Measurements from ENCODE around the gene ARPC2. TPM values are rescaled to one million over a fixed set of nuclear protein-coding genes. Genes with fewer than 3 reads are reported as not detected.

ARPC2 gene
- total RNA-seq, 1 experiment from 2014 or later: 187 TPM

- Histone ChIP-seq H3K4me2 (ENCODE audit: low read length) (no peak overlapping the region), H3K9me2 (ENCODE audit: insufficient read depth) (no peaks in the 10 kb centered on the region), H3K9me3 (ENCODE audit: control insufficient read depth in 1 of 2, insufficient read depth in 1 of 2, low read depth in 1 of 2, low read length in 2 of 2) (no peaks in the 10 kb centered on the region), H3K4me1 (ENCODE audit: control insufficient read depth in 1 of 2, insufficient read depth in 2 of 2, low read length in 2 of 2) (peaks cover 0 to 5% of the 10 kb centered on the region in 2 experiments; a peak in 1 of 4 replicates), H4K20me1 (ENCODE audit: insufficient read depth) (no peaks in the 10 kb centered on the region), H3K27me3 (ENCODE audit: insufficient read depth, low read length) (no peaks in the 10 kb centered on the region), H3K9ac (ENCODE audit: low read length) (no peak overlapping the region), H3K36me3 (ENCODE audit: control insufficient read depth in 1 of 2, insufficient read depth in 2 of 2, low read length in 2 of 2) (peaks cover 28 to 29% of the 10 kb centered on the region in 2 experiments; a peak in 3 of 4 replicates), H3K79me2 (ENCODE audit: insufficient read depth, low read length) (no peaks in the 10 kb centered on the region), H2AFZ (ENCODE audit: low read depth, low read length, poor library complexity, severe bottlenecking) (no peak overlapping the region), H3K4me3 (replicated peaks in 1 of 2; ENCODE audit: low read depth in 1 of 2, low read length in 2 of 2) (no peak overlapping the region), H3K27ac (ENCODE audit: low read depth, low read length) (0 out of 2 replicates have a peak overlapping the region, but pooled peaks have one; percentile 19)
- ChIA-PET CTCF (interaction anchor here (0.6 to 2.5 kb wide), 6 partner anchors 13 to 471 kb away, joined by 3 to 16 read pairs (median 5); partner anchors contain the start of genes AAMP and PNKD), POLR2A (no interaction called here), RAD21 (ENCODE audit: low non-redundant PET in 1 of 2, low total read pairs in 2 of 2, uncharacterized antibody in 2 of 2, unreplicated experiment in 2 of 2) (no interaction called here)
- intact Hi-C loops (cut with micrococcal nuclease): loop anchor here (5.0 kb wide), 1 partner anchor 69 kb away; no protein-coding TSS in a partner anchor
- DNase-seq (ENCODE audit: low read depth, low spot score) (no peak), ATAC-seq (no peak)
- BruUV-seq (replicated peaks): no TSS peak
- TF ChIP-seq SRF (IDR thresholded peaks at IDR 0.05; ENCODE audit: low read depth) (no peak), FOSL1 (IDR thresholded peaks at IDR 0.05; ENCODE audit: low read depth) (no peak), EZH2 (IDR thresholded peaks at IDR 0.05) (no peak)
Observed at GRCh38 chr2:218256612-218257350, 39.8 kb downstream of the ARPC2 start.

GRCh38 chr2:218257390-218257981 lies 40.5 kb downstream of the ARPC2 start:
- Histone ChIP-seq H4K20me1 (ENCODE audit: insufficient read depth) (no peaks in the 10 kb centered on the region), H3K4me3 (replicated peaks in 1 of 2; ENCODE audit: low read depth in 1 of 2, low read length in 2 of 2) (no peak overlapping the region), H3K9ac (ENCODE audit: low read length) (no peak overlapping the region), H3K9me2 (ENCODE audit: insufficient read depth) (no peaks in the 10 kb centered on the region), H3K36me3 (ENCODE audit: control insufficient read depth in 1 of 2, insufficient read depth in 2 of 2, low read length in 2 of 2) (peaks cover 23 to 25% of the 10 kb centered on the region in 2 experiments; a peak in 3 of 4 replicates), H3K4me2 (ENCODE audit: low read length) (no peak overlapping the region), H3K9me3 (ENCODE audit: control insufficient read depth in 1 of 2, insufficient read depth in 1 of 2, low read depth in 1 of 2, low read length in 2 of 2) (no peaks in the 10 kb centered on the region), H2AFZ (ENCODE audit: low read depth, low read length, poor library complexity, severe bottlenecking) (no peak overlapping the region), H3K27me3 (ENCODE audit: insufficient read depth, low read length) (no peaks in the 10 kb centered on the region), H3K4me1 (ENCODE audit: control insufficient read depth in 1 of 2, insufficient read depth in 2 of 2, low read length in 2 of 2) (peaks cover 0 to 5% of the 10 kb centered on the region in 2 experiments; a peak in 1 of 4 replicates), H3K27ac (ENCODE audit: low read depth, low read length) (peak overlapping the region; percentile 19; the same call in 1 of the 2 replicates), H3K79me2 (ENCODE audit: insufficient read depth, low read length) (no peaks in the 10 kb centered on the region)
- TSS peak; percentile 17 for BruUV-seq (replicated peaks)
- RAD21 ChIA-PET (ENCODE audit: low non-redundant PET in 1 of 2, low total read pairs in 2 of 2, uncharacterized antibody in 2 of 2, unreplicated experiment in 2 of 2): no interaction called here
- intact Hi-C loops (cut with micrococcal nuclease): loop anchor here (5.0 kb wide), 1 partner anchor 70 kb away; no protein-coding TSS in a partner anchor
- POLR2A ChIA-PET: no interaction called here
- CTCF ChIA-PET: interaction anchor here (0.6 to 2.5 kb wide), 6 partner anchors 13 to 472 kb away, joined by 3 to 16 read pairs (median 5); partner anchors contain the start of genes AAMP and PNKD
- TF ChIP-seq RAD21 (IDR thresholded peaks at IDR 0.05; ENCODE audit: low read depth): peak; percentile 58
- peak; percentile 59 to 82 (median 76); a peak in 5 of 6 replicates for TF ChIP-seq CTCF (IDR thresholded peaks at IDR 0.05 in 2 of 3, conservative IDR thresholded peaks at IDR 0.05 in 1 of 3; ENCODE audit: borderline replicate concordance in 1 of 3, insufficient read depth in 1 of 3, low read depth in 2 of 3, low read length in 2 of 3)
- no peak for TF ChIP-seq SRF (IDR thresholded peaks at IDR 0.05; ENCODE audit: low read depth)
- peak; percentile 35 for DNase-seq (ENCODE audit: low read depth, low spot score)
- ATAC-seq: peak; percentile 75

Data from HCT116 (cell line).